ENCODE results near the gene TRMT112.

- TF ChIP-seq GATA3 (IDR thresholded peaks at IDR 0.05; ENCODE audit: low read depth, low read length) (no peak), GATA2 (IDR thresholded peaks at IDR 0.05; ENCODE audit: low read depth, low read length) (no peak)
Measured at GRCh38 chr11:64353715-64354506, 36.6 kb upstream of the TRMT112 start.
